Measurements from ENCODE around the gene SMAD5.

SMAD5 gene

GRCh38 chr5:136174021-136174659, 41.5 kb downstream of the SMAD5 start:
- peak; percentile 35; the same call in 1 of the 2 replicates for TF ChIP-seq CTCF (conservative IDR thresholded peaks at IDR 0.05; ENCODE audit: low read depth, low read length)
- Histone ChIP-seq H3K27ac (no peak overlapping the region), H3K4me3 (IDR thresholded peaks at IDR 0.05; ENCODE audit: insufficient read depth, low read depth, low read length) (no peak overlapping the region), H3K36me3 (ENCODE audit: insufficient read depth) (no peaks in the 10 kb centered on the region), H4K20me1 (ENCODE audit: insufficient read depth) (no peaks in the 10 kb centered on the region), H2AFZ (ENCODE audit: low read depth) (no peak overlapping the region), H3K4me2 (no peak overlapping the region), H3K79me2 (ENCODE audit: insufficient read depth, low read depth) (no peaks in the 10 kb centered on the region), H3K4me1 (ENCODE audit: low read depth, poor library complexity, severe bottlenecking) (no peaks in the 10 kb centered on the region), H3K9ac (no peak overlapping the region), H3K27me3 (ENCODE audit: insufficient read depth, low read depth) (no peaks in the 10 kb centered on the region)

DNA sequence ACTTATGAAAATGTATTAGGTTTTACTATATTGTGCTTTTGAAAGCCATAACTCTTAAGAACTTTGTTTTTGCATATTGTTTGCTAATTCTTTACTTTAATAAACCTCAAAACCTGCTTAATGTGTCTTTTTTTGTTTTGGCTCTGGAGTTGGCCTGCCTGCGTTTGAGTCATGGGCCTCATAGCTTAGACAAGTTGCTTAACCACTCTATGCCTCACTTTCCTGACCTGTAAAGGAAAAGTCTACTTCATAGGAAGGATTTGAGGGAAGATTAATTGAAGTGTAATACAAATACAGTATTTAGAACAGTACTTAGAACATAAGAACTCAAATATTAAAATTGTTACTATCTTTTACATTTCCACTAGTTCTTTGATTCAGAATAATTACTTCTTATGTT, 50.0 kb downstream of the SMAD5 start:
- Histone ChIP-seq H3K79me2 (ENCODE audit: insufficient read depth, low read depth) (no peaks in the 10 kb centered on the region), H3K4me3 (IDR thresholded peaks at IDR 0.05; ENCODE audit: insufficient read depth, low read depth, low read length) (no peak overlapping the region), H3K27me3 (ENCODE audit: insufficient read depth, low read depth) (no peaks in the 10 kb centered on the region), H3K36me3 (ENCODE audit: insufficient read depth) (no peaks in the 10 kb centered on the region), H3K4me2 (no peak overlapping the region), H2AFZ (ENCODE audit: low read depth) (no peak overlapping the region), H4K20me1 (ENCODE audit: insufficient read depth) (no peaks in the 10 kb centered on the region), H3K9ac (no peak overlapping the region), H3K27ac (no peak overlapping the region), H3K4me1 (ENCODE audit: low read depth, poor library complexity, severe bottlenecking) (no peaks in the 10 kb centered on the region)
- no peak for TF ChIP-seq CTCF (conservative IDR thresholded peaks at IDR 0.05; ENCODE audit: low read depth, low read length)

GRCh38 chr5:136185974-136186665, 53.5 kb downstream of the SMAD5 start:
- H3K27ac ChIP-seq = no peak overlapping the region
- H4K20me1 ChIP-seq (ENCODE audit: insufficient read depth) = no peaks in the 10 kb centered on the region
- no peak overlapping the region for H3K4me3 ChIP-seq (IDR thresholded peaks at IDR 0.05; ENCODE audit: insufficient read depth, low read depth, low read length)
- H3K36me3 ChIP-seq (ENCODE audit: insufficient read depth) = no peaks in the 10 kb centered on the region
- TF ChIP-seq CTCF (conservative IDR thresholded peaks at IDR 0.05; ENCODE audit: low read depth, low read length) = no peak
- no peaks in the 10 kb centered on the region for H3K79me2 ChIP-seq (ENCODE audit: insufficient read depth, low read depth)
- H3K4me1 ChIP-seq (ENCODE audit: low read depth, poor library complexity, severe bottlenecking) = no peaks in the 10 kb centered on the region
- H3K27me3 ChIP-seq (ENCODE audit: insufficient read depth, low read depth) = no peaks in the 10 kb centered on the region
- no peak overlapping the region for H3K9ac ChIP-seq
- H2AFZ ChIP-seq (ENCODE audit: low read depth) = no peak overlapping the region
- no peak overlapping the region for H3K4me2 ChIP-seq

GRCh38 chr5:136186796-136187195, 54.2 kb downstream of the SMAD5 start:
- Histone ChIP-seq H4K20me1 (ENCODE audit: insufficient read depth) (no peaks in the 10 kb centered on the region), H3K4me3 (IDR thresholded peaks at IDR 0.05; ENCODE audit: insufficient read depth, low read depth, low read length) (no peak overlapping the region), H3K27me3 (ENCODE audit: insufficient read depth, low read depth) (no peaks in the 10 kb centered on the region), H3K9ac (no peak overlapping the region), H3K36me3 (ENCODE audit: insufficient read depth) (no peaks in the 10 kb centered on the region), H3K4me2 (no peak overlapping the region), H3K4me1 (ENCODE audit: low read depth, poor library complexity, severe bottlenecking) (no peaks in the 10 kb centered on the region), H2AFZ (ENCODE audit: low read depth) (no peak overlapping the region), H3K27ac (no peak overlapping the region), H3K79me2 (ENCODE audit: insufficient read depth, low read depth) (no peaks in the 10 kb centered on the region)
- TF ChIP-seq CTCF (conservative IDR thresholded peaks at IDR 0.05; ENCODE audit: low read depth, low read length) = no peak

Measured in KMS-11 (cell line).